HCT116 (cell line): ENCODE results near the gene HK1.

Experiments
- CTCF ChIP-seq, 3 experiments: fragments of 200-600 bp in 1 of 3; sonication (generic) in 1 of 3; IDR thresholded peaks in 2 of 3; conservative IDR thresholded peaks in 1 of 3; 2 replicates each; pipeline ENCODE4 v1.5.1; 2012 to 2017; ENCODE audit warnings: low read depth in 2 of 3, low read length in 2 of 3, antibody characterized with exemption in 1 of 3, borderline replicate concordance in 1 of 3, control low read depth in 1 of 3, mild to moderate bottlenecking in 1 of 3, mixed read lengths in 1 of 3, mixed run types in 1 of 3, moderate library complexity in 1 of 3; ENCODE audit not compliant: insufficient read depth in 1 of 3
- ELF1 ChIP-seq: IDR thresholded peaks from 2 replicates; pipeline ENCODE4 v1.6.1; 2012; ENCODE audit warnings: low read depth, borderline replicate concordance
- FOSL1 ChIP-seq: IDR thresholded peaks from 2 replicates; pipeline ENCODE4 v1.6.1; 2012; ENCODE audit warnings: low read depth
- POLR2AphosphoS5 ChIP-seq: IDR thresholded peaks from 2 replicates; pipeline ENCODE4 v1.6.1; 2011; ENCODE audit warnings: mild to moderate bottlenecking, low read depth, low read length, moderate library complexity
- RAD21 ChIP-seq: IDR thresholded peaks from 2 replicates; pipeline ENCODE4 v1.6.1; 2012; ENCODE audit warnings: low read depth, mild to moderate bottlenecking
- REST ChIP-seq: IDR thresholded peaks from 2 replicates; pipeline ENCODE4 v1.6.1; 2012; ENCODE audit warnings: low read depth

GRCh38 chr10:69285699-69286098 is 7.4 kb downstream of the HK1 start:
- no peak for TF ChIP-seq REST
- no peak for TF ChIP-seq POLR2AphosphoS5
- TF ChIP-seq CTCF (IDR thresholded peaks at IDR 0.05 in 2 of 3, conservative IDR thresholded peaks at IDR 0.05 in 1 of 3; ENCODE audit: borderline replicate concordance in 1 of 3, insufficient read depth in 1 of 3, low read depth in 2 of 3, low read length in 2 of 3): no peak
- no peak for TF ChIP-seq FOSL1
- TF ChIP-seq RAD21: no peak
- no peak for TF ChIP-seq ELF1
